ENCODE data around the gene KLHL17. TPM values are rescaled to one million over a fixed set of nuclear protein-coding genes. Genes with fewer than 3 reads are reported as not detected.

The KLHL17 gene
- total RNA-seq, 1 donor = 5.0 TPM

- no peak for DNase-seq (ENCODE audit: low read depth)
- no peak overlapping the region for H3K4me3 ChIP-seq (ENCODE audit: low read depth, low read length)
- TF ChIP-seq CTCF (IDR thresholded peaks at IDR 0.05; ENCODE audit: insufficient read depth, low read length) = no peak
Observed at GRCh38 chr1:932776-933602, 27.4 kb upstream of the KLHL17 start.

- no peak overlapping the region for H3K4me3 ChIP-seq (ENCODE audit: low read depth, low read length)
- TF ChIP-seq CTCF (IDR thresholded peaks at IDR 0.05; ENCODE audit: insufficient read depth, low read length) = no peak
- no peak for DNase-seq (ENCODE audit: low read depth)
Observed at GRCh38 chr1:933603-933940, 26.8 kb upstream of the KLHL17 start.

GRCh38 chr1:934991-935750, 25.2 kb upstream of the KLHL17 start:
- no peak for TF ChIP-seq CTCF (IDR thresholded peaks at IDR 0.05; ENCODE audit: insufficient read depth, low read length)
- H3K4me3 ChIP-seq (ENCODE audit: low read depth, low read length) = no peak overlapping the region
- DNase-seq (ENCODE audit: low read depth) = no peak

GRCh38 chr1:935751-936231, 24.6 kb upstream of the KLHL17 start:
- H3K4me3 ChIP-seq (ENCODE audit: low read depth, low read length) = no peak overlapping the region
- no peak for DNase-seq (ENCODE audit: low read depth)
- no peak for TF ChIP-seq CTCF (IDR thresholded peaks at IDR 0.05; ENCODE audit: insufficient read depth, low read length)

GRCh38 chr1:936348-937264, 23.8 kb upstream of the KLHL17 start:
- TF ChIP-seq CTCF (IDR thresholded peaks at IDR 0.05; ENCODE audit: insufficient read depth, low read length) = no peak
- no peak for DNase-seq (ENCODE audit: low read depth)
- no peak overlapping the region for H3K4me3 ChIP-seq (ENCODE audit: low read depth, low read length)

- no peak for DNase-seq (ENCODE audit: low read depth)
- no peak for TF ChIP-seq CTCF (IDR thresholded peaks at IDR 0.05; ENCODE audit: insufficient read depth, low read length)
- H3K4me3 ChIP-seq (ENCODE audit: low read depth, low read length) = no peak overlapping the region
Observed at GRCh38 chr1:937521-937920, 22.9 kb upstream of the KLHL17 start.

Data from fibroblast of the aortic adventitia (primary cell).